WTC11 (cell line): ENCODE data around the gene SELENOV. TPM values are rescaled to one million over a fixed set of nuclear protein-coding genes. Genes with fewer than 3 reads are reported as not detected.

ENCODE experiments used
- ATAC-seq: fragments of 200-7000 bp; cut with Tn5 transposase; 2 replicates; pipeline ENCODE4 v1.10.0; 2021; ENCODE audit warnings: mild to moderate bottlenecking, moderate library complexity
- CTCF ChIA-PET: fragments of 300-600 bp; sonication (Branson Sonifier 250); formaldehyde crosslinking; loops from one replicate; lab custom pipeline; 2021; ENCODE audit warnings: antibody characterized with exemption; lab: Charles Lee
- POLR2A ChIA-PET: fragments of 350-600 bp; sonication (Branson Sonifier 250); formaldehyde crosslinking; loops from one replicate; lab custom pipeline; 2021; ENCODE audit warnings: antibody characterized with exemption; lab: Charles Lee
- DNase-seq: peaks from one replicate; pipeline ENCODE4 v3.0.0; 2021; ENCODE audit warnings: low spot score
- H3K27ac Mint-ChIP-seq: 2 replicates; pipeline ENCODE4 v1.8.0; 2021; ENCODE audit warnings: mixed read lengths
- H3K27me3 Mint-ChIP-seq: 2 replicates; pipeline ENCODE4 v1.8.0; 2021; ENCODE audit warnings: low read depth, mild to moderate bottlenecking, moderate library complexity, mixed read lengths
- H3K36me3 Mint-ChIP-seq: 2 replicates; pipeline ENCODE4 v1.8.0; 2021; ENCODE audit warnings: mixed read lengths
- H3K4me1 Mint-ChIP-seq: 2 replicates; pipeline ENCODE4 v1.8.0; 2022; ENCODE audit warnings: mixed read lengths
- H3K4me3 Mint-ChIP-seq: 2 replicates; pipeline ENCODE4 v1.8.0; 2021; ENCODE audit warnings: mild to moderate bottlenecking, moderate library complexity, mixed read lengths
- H3K9me3 Mint-ChIP-seq: 2 replicates; pipeline ENCODE4 v1.8.0; 2021; ENCODE audit warnings: mixed read lengths
- AR ChIP-seq: fragments of 250-450 bp; sonication (Bioruptor Pico); IDR thresholded peaks from 2 replicates; pipeline ENCODE4 v1.9.0; 2021; ENCODE audit warnings: mild to moderate bottlenecking
- E2F5 ChIP-seq: sonication (generic); formaldehyde crosslinking; IDR thresholded peaks from 2 replicates; pipeline ENCODE4 v1.8.1; 2022; ENCODE audit warnings: mild to moderate bottlenecking, moderate library complexity, missing genetic modification reagents
- ELF4 ChIP-seq: sonication (generic); formaldehyde crosslinking; IDR thresholded peaks from 2 replicates; pipeline ENCODE4 v1.8.1; 2022; ENCODE audit warnings: low read depth, mild to moderate bottlenecking, moderate library complexity, missing genetic modification reagents
- ETV6 ChIP-seq: sonication (generic); formaldehyde crosslinking; IDR thresholded peaks from 2 replicates; pipeline ENCODE4 v1.8.1; 2022; ENCODE audit warnings: mild to moderate bottlenecking, missing genetic modification reagents
- FOXP1 ChIP-seq: sonication (generic); formaldehyde crosslinking; IDR thresholded peaks from 2 replicates; pipeline ENCODE4 v1.8.0; 2022; ENCODE audit warnings: missing genetic modification reagents, mild to moderate bottlenecking, moderate library complexity, borderline replicate concordance
- FOXP4 ChIP-seq: sonication (generic); formaldehyde crosslinking; IDR thresholded peaks from 2 replicates; pipeline ENCODE4 v1.8.0; 2022; ENCODE audit warnings: mild to moderate bottlenecking, missing genetic modification reagents
- HMGXB4 ChIP-seq: sonication (generic); formaldehyde crosslinking; IDR thresholded peaks from 2 replicates; pipeline ENCODE4 v1.8.1; 2023; ENCODE audit warnings: mild to moderate bottlenecking, moderate library complexity, missing genetic modification reagents
- NFATC4 ChIP-seq: fragments of 250-450 bp; sonication (Bioruptor Pico); IDR thresholded peaks from 2 replicates; pipeline ENCODE4 v1.9.0; 2021; ENCODE audit warnings: mild to moderate bottlenecking
- RELA ChIP-seq: sonication (generic); formaldehyde crosslinking; IDR thresholded peaks from 2 replicates; pipeline ENCODE4 v1.8.1; 2022; ENCODE audit warnings: missing genetic modification reagents, mild to moderate bottlenecking, borderline replicate concordance
- SMAD3 ChIP-seq: sonication (generic); formaldehyde crosslinking; IDR thresholded peaks from 2 replicates; pipeline ENCODE4 v1.8.0; 2022; ENCODE audit warnings: missing genetic modification reagents, mild to moderate bottlenecking, borderline replicate concordance
- SMAD4 ChIP-seq: sonication (generic); formaldehyde crosslinking; IDR thresholded peaks from 2 replicates; pipeline ENCODE4 v1.8.0; 2022; ENCODE audit warnings: mild to moderate bottlenecking, missing genetic modification reagents
- SOX15 ChIP-seq: fragments of 250-450 bp; sonication (Bioruptor Pico); IDR thresholded peaks from 2 replicates; pipeline ENCODE4 v1.9.0; 2021; ENCODE audit warnings: mild to moderate bottlenecking
- TP53 ChIP-seq: sonication (generic); formaldehyde crosslinking; IDR thresholded peaks from 2 replicates; pipeline ENCODE4 v1.8.1; 2023; ENCODE audit warnings: mild to moderate bottlenecking, missing genetic modification reagents
- ZBTB21 ChIP-seq: sonication (generic); formaldehyde crosslinking; IDR thresholded peaks from 2 replicates; pipeline ENCODE4 v1.8.1; 2023; ENCODE audit warnings: mild to moderate bottlenecking, missing genetic modification reagents, borderline replicate concordance
- ZNF416 ChIP-seq: fragments of 250-450 bp; sonication (Bioruptor Pico); IDR thresholded peaks from 2 replicates; pipeline ENCODE4 v1.9.0; 2021; ENCODE audit warnings: mild to moderate bottlenecking, inconsistent platforms
- ZNF532 ChIP-seq: fragments of 250-450 bp; sonication (Bioruptor Pico); IDR thresholded peaks from 2 replicates; pipeline ENCODE4 v1.9.0; 2021; ENCODE audit warnings: mild to moderate bottlenecking, borderline replicate concordance
- total RNA-seq: library from RNA; stranded (reverse); gene quantifications from 3 replicates; pipeline ENCODE4 v1.2.3, GENCODE V29; 2021

The SELENOV gene
- total RNA-seq, 1 experiment from 2014 or later = 12.6 TPM

- TF ChIP-seq HMGXB4 (CRISPR knock-in tag) = no peak
- no peak for TF ChIP-seq NFATC4 (CRISPR knock-in tag)
These were observed 45.9 kb upstream of the SELENOV start (continued) for GRCh38 chr19:39469036-39469435.

GRCh38 chr19:39469567-39469966 lies 45.4 kb upstream of the SELENOV start:
- no peak for TF ChIP-seq SOX15 (CRISPR knock-in tag)
- no peak for TF ChIP-seq ZBTB21 (CRISPR knock-in tag)
- TF ChIP-seq FOXP1 = no peak
- no peak for TF ChIP-seq SMAD4
- no peak for TF ChIP-seq ELF4 (CRISPR knock-in tag)
- TF ChIP-seq ETV6 (CRISPR knock-in tag) = no peak
- TF ChIP-seq ZNF416 (CRISPR knock-in tag) = no peak
- no peak for TF ChIP-seq TP53 (CRISPR knock-in tag)
- no peak for TF ChIP-seq E2F5
- TF ChIP-seq, all 79 proteins: peak for 0
- Mint-ChIP-seq H3K4me1 (peaks cover 1% of the 10 kb centered on the region; the same call in 1 of the 2 replicates), H3K27me3 (no peaks in the 10 kb centered on the region), H3K9me3 (no peaks in the 10 kb centered on the region), H3K36me3 (peaks cover 74% of the 10 kb centered on the region), H3K27ac (no peak overlapping the region; the same call in 1 of the 2 replicates), H3K4me3 (no peak overlapping the region)
- ATAC-seq (no peak), DNase-seq (no peak)
- POLR2A ChIA-PET = interaction anchor here (1.3 kb wide), 1 partner anchor 33 kb away, joined by 4 read pairs; the partner anchor contains the start of gene RPS16
- CTCF ChIA-PET = interaction anchor here (0.9 to 1.3 kb wide), 3 partner anchors 12 to 63 kb away, joined by 3 to 6 read pairs (median 3); partner anchors contain the start of gene EID2B

- H3K4me1 Mint-ChIP-seq = peaks cover 3% of the 10 kb centered on the region; the same call in 1 of the 2 replicates
- H3K27ac Mint-ChIP-seq = no peak overlapping the region
- ATAC-seq = no peak
- DNase-seq = no peak
- H3K4me3 Mint-ChIP-seq = no peak overlapping the region
- H3K27me3 Mint-ChIP-seq = no peaks in the 10 kb centered on the region
- H3K9me3 Mint-ChIP-seq = no peaks in the 10 kb centered on the region
- H3K36me3 Mint-ChIP-seq = peaks cover 71% of the 10 kb centered on the region
- POLR2A ChIA-PET = no interaction called here
- no peak for TF ChIP-seq SMAD3 (CRISPR knock-in tag)
- CTCF ChIA-PET = no interaction called here
These were observed 44.1 kb upstream of the SELENOV start for GRCh38 chr19:39470724-39471339.

GRCh38 chr19:39471756-39472536 lies 43.0 kb upstream of the SELENOV start:
- H3K27ac Mint-ChIP-seq = no peak overlapping the region
- no peak overlapping the region for H3K4me3 Mint-ChIP-seq
- no peaks in the 10 kb centered on the region for H3K27me3 Mint-ChIP-seq
- H3K9me3 Mint-ChIP-seq = no peaks in the 10 kb centered on the region
- H3K4me1 Mint-ChIP-seq = peaks cover 3% of the 10 kb centered on the region; the same call in 1 of the 2 replicates
- CTCF ChIA-PET = no interaction called here
- DNase-seq = no peak
- ATAC-seq = no peak
- POLR2A ChIA-PET = no interaction called here
- peaks cover 66% of the 10 kb centered on the region for H3K36me3 Mint-ChIP-seq
- TF ChIP-seq FOXP4 = no peak
- TF ChIP-seq AR = no peak
- TF ChIP-seq ZNF532 (CRISPR knock-in tag) = no peak
- no peak for TF ChIP-seq RELA (CRISPR knock-in tag)
